Measurements from ENCODE around the gene TDRD6.

TDRD6 gene

GRCh38 chr6:46688117-46688965, 656 bp downstream of the TDRD6 start:
- in situ Hi-C loops (cut with HindIII; ENCODE audit: low sequenced_read_pairs): no loop called here

- in situ Hi-C loops (cut with HindIII; ENCODE audit: low sequenced_read_pairs): no loop called here
Measured at GRCh38 chr6:46688966-46689335, 1.3 kb downstream of the TDRD6 start.

DNA sequence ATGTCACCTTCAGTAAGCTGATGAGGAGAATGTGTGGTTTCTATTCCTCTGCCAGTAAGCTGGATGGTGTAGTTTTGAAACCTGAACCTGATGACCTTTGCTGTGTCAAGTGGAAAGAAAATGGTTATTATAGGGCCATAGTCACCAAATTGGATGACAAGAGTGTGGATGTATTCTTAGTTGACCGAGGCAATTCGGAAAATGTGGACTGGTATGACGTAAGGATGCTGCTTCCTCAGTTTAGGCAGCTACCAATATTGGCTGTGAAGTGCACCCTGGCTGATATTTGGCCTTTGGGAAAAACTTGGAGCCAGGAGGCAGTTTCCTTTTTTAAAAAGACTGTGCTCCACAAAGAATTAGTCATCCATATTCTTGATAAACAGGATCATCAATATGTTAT, 2.0 kb downstream of the TDRD6 start:
- in situ Hi-C loops (cut with HindIII; ENCODE audit: low sequenced_read_pairs): no loop called here

- in situ Hi-C loops (cut with HindIII; ENCODE audit: low sequenced_read_pairs): no loop called here
Measured at GRCh38 chr6:46690141-46690755, 2.6 kb downstream of the TDRD6 start.

DNA sequence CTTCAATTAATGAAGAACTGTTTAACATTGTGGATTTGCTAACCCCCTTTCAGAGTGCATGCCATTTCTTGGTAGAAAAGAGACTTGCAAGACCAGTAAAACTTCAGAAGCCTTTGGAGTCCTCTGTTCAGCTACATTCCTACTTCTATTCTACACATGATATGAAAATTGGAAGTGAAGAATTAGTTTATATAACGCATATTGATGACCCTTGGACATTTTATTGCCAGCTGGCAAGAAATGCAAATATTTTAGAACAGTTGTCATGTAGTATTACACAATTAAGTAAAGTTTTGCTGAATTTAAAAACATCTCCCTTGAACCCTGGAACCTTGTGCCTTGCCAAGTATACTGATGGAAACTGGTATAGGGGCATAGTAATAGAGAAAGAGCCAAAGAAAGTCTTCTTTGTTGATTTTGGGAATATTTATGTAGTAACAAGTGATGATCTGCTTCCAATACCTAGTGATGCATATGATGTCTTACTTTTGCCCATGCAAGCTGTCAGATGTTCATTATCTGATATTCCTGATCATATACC, 3.3 kb downstream of the TDRD6 start:
- in situ Hi-C loops (cut with HindIII; ENCODE audit: low sequenced_read_pairs): no loop called here

DNA sequence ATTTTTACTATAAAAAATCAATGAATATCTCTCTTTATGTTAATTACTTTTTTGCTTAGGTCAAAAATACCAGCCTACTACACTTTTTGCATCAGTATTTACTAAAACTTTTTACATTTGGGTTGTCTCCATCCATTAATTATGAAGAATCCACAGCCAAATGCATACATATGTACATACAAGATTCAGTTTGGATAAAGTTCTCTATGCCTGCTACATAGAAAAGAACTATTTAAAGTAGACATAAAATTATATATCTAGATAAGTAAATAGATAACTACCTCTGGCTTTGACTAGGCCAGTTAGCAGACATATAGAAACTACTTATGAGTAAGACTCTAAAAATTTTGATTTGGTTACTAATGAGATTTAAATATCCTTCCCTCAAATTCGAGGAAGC, 12.3 kb downstream of the TDRD6 start:
- in situ Hi-C loops (cut with HindIII; ENCODE audit: low sequenced_read_pairs): no loop called here

GRCh38 chr6:46704562-46704961, 16.9 kb downstream of the TDRD6 start:
- in situ Hi-C loops (cut with HindIII; ENCODE audit: low sequenced_read_pairs): no loop called here

- in situ Hi-C loops (cut with HindIII; ENCODE audit: low sequenced_read_pairs): loop anchor here (5.0 kb wide), 1 partner anchor 34 kb away; no protein-coding TSS in a partner anchor
Measured at GRCh38 chr6:46706464-46706863, 18.8 kb downstream of the TDRD6 start.

DNA sequence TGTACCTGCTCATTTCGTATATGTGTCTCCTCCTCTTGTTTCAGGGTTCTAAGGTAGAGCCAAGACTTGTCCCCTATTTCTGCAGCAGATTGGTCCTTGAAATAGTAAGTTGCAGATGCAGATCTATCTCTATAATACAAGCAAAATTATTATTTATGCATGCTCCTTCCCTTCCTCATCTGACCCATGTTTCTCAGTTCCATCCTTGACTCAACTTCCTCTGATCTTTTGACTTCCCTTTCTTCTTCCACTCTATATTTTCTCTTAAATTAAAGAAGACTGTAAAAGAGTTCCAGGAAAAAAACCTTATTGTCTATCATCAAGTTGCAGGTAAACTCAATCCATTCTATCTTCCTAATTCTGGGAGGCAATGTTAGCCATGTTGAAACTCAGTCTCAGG, 23.8 kb downstream of the TDRD6 start:
- in situ Hi-C loops (cut with HindIII; ENCODE audit: low sequenced_read_pairs): no loop called here

DNA sequence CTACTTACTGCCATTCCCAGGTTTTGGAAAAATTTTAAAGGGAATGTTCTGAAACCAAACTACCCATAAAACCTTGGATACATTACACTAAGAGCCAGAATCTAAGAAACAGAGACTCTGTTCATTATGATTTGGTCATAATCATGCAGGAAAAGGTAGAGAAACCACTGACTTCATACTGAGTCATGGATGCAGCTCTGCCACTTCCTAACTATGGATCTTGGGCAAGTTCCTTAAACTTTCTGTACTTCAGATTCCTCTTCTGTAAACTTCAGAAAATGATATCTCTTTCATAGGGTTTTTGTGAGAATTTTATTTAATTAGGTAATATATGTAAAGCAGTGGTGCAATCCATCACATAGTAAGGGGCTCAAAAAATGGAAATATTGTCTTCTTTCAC, 27.5 kb downstream of the TDRD6 start:
- in situ Hi-C loops (cut with HindIII; ENCODE audit: low sequenced_read_pairs): no loop called here

DNA sequence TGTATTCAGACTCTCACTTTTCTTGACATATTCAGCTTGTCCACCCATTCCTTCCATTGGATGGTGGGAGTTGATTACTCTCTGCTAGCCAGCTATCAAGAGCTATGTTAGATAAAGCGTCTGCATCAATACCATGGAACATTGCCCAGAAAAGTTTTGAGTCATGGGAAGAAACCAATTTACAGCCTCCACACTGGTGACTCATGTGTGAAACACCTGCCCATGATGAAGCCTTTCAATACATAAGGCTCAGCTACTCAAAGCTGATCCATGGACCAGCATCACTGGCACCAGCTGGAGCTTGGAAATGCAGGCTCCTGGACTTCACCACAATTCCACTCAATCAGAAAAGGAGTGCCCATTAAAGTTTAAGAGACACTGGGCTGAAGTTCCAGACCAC, 31.4 kb downstream of the TDRD6 start:
- in situ Hi-C loops (cut with HindIII; ENCODE audit: low sequenced_read_pairs): no loop called here

DNA sequence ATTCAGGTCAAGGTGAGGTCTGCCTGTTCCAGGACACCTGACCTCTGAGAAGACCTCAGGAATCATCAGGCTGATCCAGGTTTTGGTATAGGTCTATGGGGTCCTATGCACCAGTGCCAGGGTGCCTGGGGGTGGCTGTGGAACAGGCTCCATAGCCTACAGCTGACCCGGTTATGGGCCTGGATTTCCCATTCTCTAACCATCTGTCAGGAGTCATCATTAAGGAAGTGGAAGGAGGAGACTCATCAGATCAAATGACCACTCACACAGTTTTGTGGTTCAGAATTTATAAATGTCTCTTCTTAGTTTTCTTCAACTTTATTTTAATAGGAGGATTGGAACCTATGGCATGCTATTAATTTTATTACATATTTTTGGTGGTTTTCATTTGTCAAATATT, 32.7 kb downstream of the TDRD6 start:
- in situ Hi-C loops (cut with HindIII; ENCODE audit: low sequenced_read_pairs): no loop called here

DNA sequence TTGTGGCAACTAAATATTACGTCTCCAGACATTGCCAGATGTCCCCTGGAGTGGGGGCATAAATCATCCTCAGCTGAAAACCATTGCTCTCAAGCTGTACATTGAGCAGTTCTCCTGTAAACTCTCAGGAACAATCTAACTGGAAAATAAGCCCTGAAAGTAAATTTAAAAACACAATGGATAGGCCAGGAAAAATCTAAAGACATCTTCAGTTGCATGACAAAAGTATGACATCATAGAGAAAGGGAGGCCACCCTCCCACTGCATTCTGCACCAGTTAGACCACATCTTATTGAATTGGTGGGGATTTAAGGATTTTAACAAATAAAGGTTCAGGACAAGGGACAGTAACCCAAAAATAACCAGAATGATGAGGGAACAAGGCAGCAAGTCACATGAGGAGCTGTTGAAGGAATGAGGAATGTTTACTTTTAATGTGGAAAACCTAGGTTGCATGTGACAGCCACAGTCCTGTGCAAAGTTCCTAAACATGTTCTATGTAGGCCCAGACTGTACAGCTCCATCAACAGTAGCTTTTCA, 42.2 kb downstream of the TDRD6 start:
- in situ Hi-C loops (cut with HindIII; ENCODE audit: low sequenced_read_pairs): no loop called here

DNA sequence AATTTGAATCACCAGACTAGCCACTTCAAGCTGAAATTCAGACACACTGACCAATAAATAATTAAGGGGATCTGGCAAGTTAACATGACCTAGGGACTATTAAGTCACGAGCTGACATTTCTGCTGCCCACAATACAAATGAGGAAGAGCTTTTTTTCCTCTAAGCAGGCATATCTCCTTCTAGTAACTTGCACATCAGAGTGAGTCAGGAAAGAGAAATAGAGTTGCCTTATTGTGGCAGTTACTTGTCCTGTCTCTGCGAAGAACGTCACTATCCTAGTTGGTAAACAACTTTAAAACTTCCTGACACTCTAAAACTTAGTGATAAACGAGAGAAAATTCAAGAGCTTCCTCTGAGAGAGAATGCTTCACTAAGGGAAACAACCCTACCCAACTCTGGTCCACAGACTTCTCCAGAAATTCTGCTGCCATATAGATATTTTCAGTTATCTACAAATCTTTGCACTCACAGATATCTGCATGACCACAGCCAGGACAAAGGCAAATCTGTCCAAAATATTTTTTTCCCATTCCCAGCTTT, 43.3 kb downstream of the TDRD6 start:
- in situ Hi-C loops (cut with HindIII; ENCODE audit: low sequenced_read_pairs): no loop called here

DNA sequence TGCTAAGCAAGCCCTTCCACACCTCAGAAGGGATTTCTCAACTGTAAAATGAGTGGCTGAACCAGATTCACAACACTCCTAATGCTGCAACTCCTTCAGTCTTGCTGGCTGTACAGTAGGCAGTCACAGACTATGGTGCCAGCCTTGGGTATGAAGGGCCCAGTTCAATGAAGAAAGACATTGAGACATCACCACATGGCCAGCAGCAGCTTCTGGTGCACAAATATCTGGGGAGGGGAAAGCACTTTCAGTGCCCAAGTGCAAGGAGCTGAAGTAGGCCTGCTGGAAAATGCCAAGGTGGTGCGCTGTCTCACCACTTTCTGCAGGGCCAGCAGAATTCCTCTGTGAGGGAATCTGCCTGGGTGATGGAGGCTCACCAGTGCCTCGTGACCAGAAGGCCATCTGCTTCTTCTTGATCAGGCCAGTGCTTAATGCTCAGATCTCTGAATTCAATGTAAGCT, 45.7 kb downstream of the TDRD6 start:
- in situ Hi-C loops (cut with HindIII; ENCODE audit: low sequenced_read_pairs): no loop called here

GRCh38 chr6:46734867-46735719, 47.4 kb downstream of the TDRD6 start, which contains the start of gene PLA2G7:
TSS of gene PLA2G7 (minus strand) at chr6:46735375. CDS start at chr6:46722891, 12,484 bp downstream.
- in situ Hi-C loops (cut with HindIII; ENCODE audit: low sequenced_read_pairs): no loop called here

GRCh38 chr6:46735720-46736031, 48.0 kb downstream of the TDRD6 start:
- in situ Hi-C loops (cut with HindIII; ENCODE audit: low sequenced_read_pairs): no loop called here

- in situ Hi-C loops (cut with HindIII; ENCODE audit: low sequenced_read_pairs): no loop called here
Measured at GRCh38 chr6:46736906-46737305, 49.2 kb downstream of the TDRD6 start.

GRCh38 chr6:46741482-46741881, 53.8 kb downstream of the TDRD6 start:
- in situ Hi-C loops (cut with HindIII; ENCODE audit: low sequenced_read_pairs): no loop called here

- in situ Hi-C loops (cut with HindIII; ENCODE audit: low sequenced_read_pairs): no loop called here
Measured at GRCh38 chr6:46741910-46742309, 54.2 kb downstream of the TDRD6 start.
